NCI-H526 (cell line): ENCODE data around the gene GPATCH2L.

Source experiments
- DNase-seq, 2 experiments: peaks; one replicate each; lab custom pipeline; 2025; lab: John Stamatoyannopoulos, UW

The GPATCH2L gene

GRCh38 chr14:76196980-76197695, 45.4 kb downstream of the GPATCH2L start:
- DNase-seq: no peak

- DNase-seq: no peak
Observed at GRCh38 chr14:76201162-76201561, 49.4 kb downstream of the GPATCH2L start.

GRCh38 chr14:76203086-76204001, 51.6 kb downstream of the GPATCH2L start:
- no peak for DNase-seq

GRCh38 chr14:76204461-76205230, 52.9 kb downstream of the GPATCH2L start:
- no peak for DNase-seq

- DNase-seq: no peak
Observed at GRCh38 chr14:76205708-76206107, 54.0 kb downstream of the GPATCH2L start.

GRCh38 chr14:76208340-76208739, 56.6 kb downstream of the GPATCH2L start:
- no peak for DNase-seq

GRCh38 chr14:76212242-76212641, 60.5 kb downstream of the GPATCH2L start:
- DNase-seq: no peak

- no peak for DNase-seq
Observed at GRCh38 chr14:76217179-76217578, 65.5 kb downstream of the GPATCH2L start.

GRCh38 chr14:76218662-76219061, 66.9 kb downstream of the GPATCH2L start:
- no peak for DNase-seq

GRCh38 chr14:76219873-76220272, 68.2 kb downstream of the GPATCH2L start:
- no peak for DNase-seq

GRCh38 chr14:76227450-76228050, 75.8 kb downstream of the GPATCH2L start:
- no peak for DNase-seq

GRCh38 chr14:76228138-76228537, 76.4 kb downstream of the GPATCH2L start:
- DNase-seq: no peak

GRCh38 chr14:76232800-76233199, 81.1 kb downstream of the GPATCH2L start:
- DNase-seq: no peak

GRCh38 chr14:76235628-76236027, 83.9 kb downstream of the GPATCH2L start:
- DNase-seq: no peak

- no peak for DNase-seq
Observed at GRCh38 chr14:76236172-76237130, 84.7 kb downstream of the GPATCH2L start.

- DNase-seq: no peak
Observed at GRCh38 chr14:76237349-76237990, 85.7 kb downstream of the GPATCH2L start.

- no peak for DNase-seq
Observed at GRCh38 chr14:76245097-76245496, 93.4 kb downstream of the GPATCH2L start.

GRCh38 chr14:76250302-76250701, 98.6 kb downstream of the GPATCH2L start:
- no peak for DNase-seq

- no peak for DNase-seq
Observed at GRCh38 chr14:76252471-76252870, 100.7 kb downstream of the GPATCH2L start.

- DNase-seq: no peak
Observed at GRCh38 chr14:76253111-76253510, 101.4 kb downstream of the GPATCH2L start.
